Heart left ventricle (tissue), 16 donors: ENCODE results near the gene CNIH2. TPM values are rescaled to one million over a fixed set of nuclear protein-coding genes. Genes with fewer than 3 reads are reported as not detected.

Experiments
- ATAC-seq, 4 donors: fragments of 200-7000 bp; cut with Tn5 transposase; one replicate each; pipeline ENCODE4 v1.9.1; 2020 to 2022; ENCODE audit warnings: moderate library complexity in 4 of 4, mild to moderate bottlenecking in 3 of 4, moderate number of reproducible peaks in 1 of 4
- DNase-seq, 5 donors: peaks; one replicate each; pipeline ENCODE4 v3.0.0-alpha.2; 2020
- H3K27ac ChIP-seq, 12 donors: fragments of 200-600 bp; sonication (generic) in 4 of 12; one replicate each; pipeline versions ENCODE4 v1.5.0 to v1.8.0; 2016 to 2022; ENCODE audit warnings: mild to moderate bottlenecking in 2 of 12
- H3K27me3 ChIP-seq, 9 donors: fragments of 200-600 bp; sonication (generic) in 2 of 9; one replicate each; pipeline versions ENCODE4 v1.5.1 to v1.8.0; 2016 to 2022; ENCODE audit warnings: mild to moderate bottlenecking in 3 of 9
- H3K36me3 ChIP-seq, 9 donors: fragments of 200-600 bp; sonication (generic) in 2 of 9; one replicate each; pipeline versions ENCODE4 v1.5.0 to v1.8.0; 2018 to 2022; ENCODE audit warnings: mild to moderate bottlenecking in 2 of 9
- H3K4me1 ChIP-seq, 12 donors: fragments of 200-600 bp; sonication (generic) in 4 of 12; one replicate each; pipeline versions ENCODE4 v1.5.0 to v1.8.0; 2016 to 2022; ENCODE audit warnings: mild to moderate bottlenecking in 3 of 12
- H3K4me3 ChIP-seq, 12 donors: fragments of 200-600 bp; sonication (generic) in 4 of 12; one replicate each; pipeline versions ENCODE4 v1.5.0 to v1.8.0; 2017 to 2022; ENCODE audit warnings: mild to moderate bottlenecking in 9 of 12, moderate library complexity in 4 of 12
- H3K9me3 ChIP-seq, 12 donors: fragments of 200-600 bp; sonication (generic) in 4 of 12; one replicate each; pipeline versions ENCODE4 v1.5.0 to v1.8.0; 2016 to 2022; ENCODE audit warnings: mild to moderate bottlenecking in 1 of 12
- POLR2A ChIP-seq, 2 donors: fragments of 450-650 bp; IDR thresholded peaks; one replicate each; pipeline ENCODE4 v1.6.1; 2017; ENCODE audit warnings: antibody characterized with exemption in 2 of 2, mild to moderate bottlenecking in 2 of 2, moderate library complexity in 2 of 2
- WGBS, 4 donors: extraction: QIAGEN DNeasy Blood & Tissue Kit in 2 of 4; methylation state at CpG; one replicate each; pipeline versions ENCODE4 v1.1.5 to v1.1.7; 2013 to 2018; 5-methylcytosine and 5-hydroxymethylcytosine counted together
- intact Hi-C, 10 donors: fragments of 100-400 bp; cut with DNase I; formaldehyde crosslinking; loops; one replicate each; pipeline versions ENCODE4 v1.11.1 to v1.14.2; 2022
- polyA plus RNA-seq, 2 donors: library from polyadenylated mRNA; stranded (reverse); fragments of 200-250 nt; gene quantifications; one replicate each; pipeline ENCODE4 v1.2.3, GENCODE V29; 2013
- total RNA-seq, 9 donors: library from RNA; depleted of rRNA in 2 of 9; stranded (reverse); fragments of >200 nt in 2 of 9; fragmentation: NEBNext Ultra II Directional in 3 of 9; extraction: Animal tissue kit (Norgen Biotek cat#: 25700) in 3 of 9; gene quantifications; one replicate each; pipeline versions ENCODE4 v1.1.0 to v1.2.4, GENCODE V29; 2016 to 2023
- TF ChIP-seq, protein P1 (sequence below), 12 donors: fragments of 200-600 bp; sonication (generic) in 4 of 12; IDR thresholded peaks; one replicate each; pipeline versions ENCODE4 v1.5.0 to v1.8.0; 2018 to 2022; ENCODE audit warnings: antibody characterized with exemption in 12 of 12, mild to moderate bottlenecking in 5 of 12
- donor health status: ischemic (EF 13 %, LVEDD 7.1; RV severe dilation, severe dysfunction).
- donor health status: healthy with polysubstance abuse.
- donor health status: DM: no; HTN: yes; CAD: no.
- donor health status: DM: no; HTN: no; CAD: no.
- donor health status: ischemic (EF 25% LVEDD 6.9; RV normal size, moderate dysfunction).
- donor health status: ischemic (EF 25% LVEDD 5.7; RV mildly dilated, moderate dysfunction).
- donor health status: healthy.
- donor health status: DM: yes; HTN: yes; CAD: no.
- donor health status: ischemic (EF 35%, LVEDD 5.7; RV mildly dilated, moderate dysfunction).
- donor health status: nonischemic (EF 11% LVEDD 7.7; RV severe dilation, severe dysfunction).
- donor health status: DM: yes; HTN: yes; CAD: no.
- donor health status: PGD.
- donor health status: ischemic (EF 29% LVEDD 5.4; RV normal size, mild dysfunction).
- donor health status: nonischemic (EF 23%, LVEDD 6.1; RV moderate dilation, normal function).

Gene CNIH2
- total and polyA plus RNA-seq, 11 donors = 0.08 to 0.40 (median 0.25) TPM; not detected in 8

DNA sequence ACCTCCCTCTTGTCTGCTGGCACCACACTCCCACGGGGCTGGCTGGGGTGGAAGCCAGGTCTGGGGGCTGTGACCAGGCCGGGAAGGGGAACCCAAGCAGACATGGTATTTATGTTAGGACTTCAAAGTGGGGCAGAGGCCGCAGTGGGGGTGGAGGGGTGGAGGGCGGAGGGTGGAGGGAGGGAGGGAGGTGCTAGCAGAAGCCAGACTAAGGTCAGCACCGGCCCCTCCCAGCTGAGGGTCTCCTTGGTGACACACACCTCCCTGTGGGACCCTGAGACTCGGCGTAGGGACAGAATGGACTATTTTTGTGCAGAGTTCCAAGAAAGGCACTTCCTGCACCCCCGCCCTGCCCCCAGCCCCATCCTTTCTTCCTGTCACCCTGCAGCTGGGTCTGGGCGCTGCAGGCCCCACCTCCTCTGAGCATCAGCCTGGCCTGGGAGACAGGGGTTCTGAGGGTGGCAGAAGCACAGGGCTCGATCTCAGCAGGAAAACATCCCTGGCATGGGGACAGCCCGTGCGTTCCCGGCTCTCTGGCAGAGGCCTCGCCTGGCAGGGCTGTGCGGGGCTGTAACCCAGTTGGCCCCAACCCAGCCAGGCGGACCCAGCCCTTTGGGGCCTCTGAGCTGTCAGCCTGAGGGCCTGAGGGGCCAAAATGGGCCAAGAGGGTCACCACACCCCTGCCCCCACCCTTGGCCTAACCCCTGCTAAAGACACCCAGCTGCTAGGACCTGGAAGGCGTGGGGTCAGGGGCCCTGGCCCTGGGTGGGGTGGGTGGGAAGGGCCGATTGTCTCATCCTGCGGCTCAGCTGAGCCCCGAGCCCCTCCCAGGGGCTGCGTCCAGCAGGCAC, 48.5 kb downstream of the CNIH2 start:
- no peaks in the 10 kb centered on the region for H3K27me3 ChIP-seq
- DNase-seq = peak; percentile 76 to 87 (median 84)
- H3K27ac ChIP-seq = peak overlapping the region; percentile 25 to 86 (median 76)
- H3K4me3 ChIP-seq = peak overlapping the region in 1 of 12 donors; percentile 3
- peak; percentile 57 to 87 (median 73) for ATAC-seq
- 27 to 48% (median 34%) methylated on average over 12 to 21 of the region's 21 CpGs for WGBS, 4 donors
- intact Hi-C loops = loop anchor here in 2 of 10 donors (1.0 to 5.0 kb wide), 2 partner anchors 14 to 61 kb away; no protein-coding TSS in a partner anchor
- H3K9me3 ChIP-seq = no peaks in the 10 kb centered on the region
- H3K36me3 ChIP-seq = no peaks in the 10 kb centered on the region
- peaks cover 4 to 47% (median 32%) of the 10 kb centered on the region in 12 donors for H3K4me1 ChIP-seq
- TF ChIP-seq, protein P1, sequence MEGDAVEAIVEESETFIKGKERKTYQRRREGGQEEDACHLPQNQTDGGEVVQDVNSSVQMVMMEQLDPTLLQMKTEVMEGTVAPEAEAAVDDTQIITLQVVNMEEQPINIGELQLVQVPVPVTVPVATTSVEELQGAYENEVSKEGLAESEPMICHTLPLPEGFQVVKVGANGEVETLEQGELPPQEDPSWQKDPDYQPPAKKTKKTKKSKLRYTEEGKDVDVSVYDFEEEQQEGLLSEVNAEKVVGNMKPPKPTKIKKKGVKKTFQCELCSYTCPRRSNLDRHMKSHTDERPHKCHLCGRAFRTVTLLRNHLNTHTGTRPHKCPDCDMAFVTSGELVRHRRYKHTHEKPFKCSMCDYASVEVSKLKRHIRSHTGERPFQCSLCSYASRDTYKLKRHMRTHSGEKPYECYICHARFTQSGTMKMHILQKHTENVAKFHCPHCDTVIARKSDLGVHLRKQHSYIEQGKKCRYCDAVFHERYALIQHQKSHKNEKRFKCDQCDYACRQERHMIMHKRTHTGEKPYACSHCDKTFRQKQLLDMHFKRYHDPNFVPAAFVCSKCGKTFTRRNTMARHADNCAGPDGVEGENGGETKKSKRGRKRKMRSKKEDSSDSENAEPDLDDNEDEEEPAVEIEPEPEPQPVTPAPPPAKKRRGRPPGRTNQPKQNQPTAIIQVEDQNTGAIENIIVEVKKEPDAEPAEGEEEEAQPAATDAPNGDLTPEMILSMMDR (IDR thresholded peaks at IDR 0.05) = no peak
- no peak for TF ChIP-seq POLR2A (IDR thresholded peaks at IDR 0.05)

- WGBS, 4 donors = 73 to 79% (median 78%) methylated on average over 10 of the region's 10 CpGs
- H3K9me3 ChIP-seq = no peaks in the 10 kb centered on the region
- peak overlapping the region; percentile 25 to 86 (median 76) for H3K27ac ChIP-seq
- no peak for TF ChIP-seq POLR2A (IDR thresholded peaks at IDR 0.05)
- TF ChIP-seq, protein P1 (IDR thresholded peaks at IDR 0.05) = no peak
- peak overlapping the region in 1 of 12 donors; percentile 3 for H3K4me3 ChIP-seq
- peaks cover 4 to 39% (median 32%) of the 10 kb centered on the region in 12 donors for H3K4me1 ChIP-seq
- peak in 2 of 5 donors; percentile 57 to 66 for DNase-seq
- no peaks in the 10 kb centered on the region for H3K27me3 ChIP-seq
- ATAC-seq = peak in 3 of 4 donors; percentile 19 to 53 (median 33)
- H3K36me3 ChIP-seq = peaks cover 0 to 6% (median 0%) of the 10 kb centered on the region in 9 donors
- intact Hi-C loops = loop anchor here in 9 of 10 donors (1.0 to 5.0 kb wide), 4 partner anchors 15 to 60 kb away; no protein-coding TSS in a partner anchor
Measured at GRCh38 chr11:66327171-66328030, 49.4 kb downstream of the CNIH2 start.

DNA sequence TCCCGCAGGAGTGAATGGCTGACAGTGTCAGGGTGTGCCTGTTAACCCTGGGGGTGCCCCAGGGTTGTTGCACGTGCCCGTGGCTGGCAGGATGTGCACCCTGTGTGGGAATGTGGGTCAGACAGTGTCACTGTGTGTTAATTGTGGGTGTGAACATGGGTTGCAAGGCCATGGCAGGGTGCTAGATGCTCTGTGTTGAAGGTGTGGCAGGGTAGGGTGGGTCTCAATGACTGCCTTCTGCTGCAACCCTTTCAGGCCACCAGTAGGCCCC, 50.0 kb downstream of the CNIH2 start:
- WGBS, 4 donors = 54 to 73% (median 65%) methylated on average over 3 of the region's 3 CpGs
- Histone ChIP-seq H3K27me3 (no peaks in the 10 kb centered on the region), H3K4me3 (peak overlapping the region in 1 of 12 donors; percentile 17), H3K27ac (peak overlapping the region in 5 of 12 donors; percentile 19 to 84 (median 64)), H3K9me3 (no peaks in the 10 kb centered on the region), H3K36me3 (peaks cover 0 to 12% (median 0%) of the 10 kb centered on the region in 9 donors), H3K4me1 (peaks cover 4 to 37% (median 32%) of the 10 kb centered on the region in 12 donors)
- peak in 1 of 2 donors; percentile 2 for TF ChIP-seq POLR2A (IDR thresholded peaks at IDR 0.05)
- TF ChIP-seq, protein P1 (IDR thresholded peaks at IDR 0.05) = no peak
- peak in 1 of 4 donors; percentile 1 for ATAC-seq
- peak in 2 of 5 donors; percentile 23 for DNase-seq
- intact Hi-C loops = loop anchor here in 8 of 10 donors (1.0 to 5.0 kb wide), 4 partner anchors 15 to 59 kb away; no protein-coding TSS in a partner anchor
